Measurements from ENCODE around the gene HSD17B7.

The HSD17B7 gene

DNA sequence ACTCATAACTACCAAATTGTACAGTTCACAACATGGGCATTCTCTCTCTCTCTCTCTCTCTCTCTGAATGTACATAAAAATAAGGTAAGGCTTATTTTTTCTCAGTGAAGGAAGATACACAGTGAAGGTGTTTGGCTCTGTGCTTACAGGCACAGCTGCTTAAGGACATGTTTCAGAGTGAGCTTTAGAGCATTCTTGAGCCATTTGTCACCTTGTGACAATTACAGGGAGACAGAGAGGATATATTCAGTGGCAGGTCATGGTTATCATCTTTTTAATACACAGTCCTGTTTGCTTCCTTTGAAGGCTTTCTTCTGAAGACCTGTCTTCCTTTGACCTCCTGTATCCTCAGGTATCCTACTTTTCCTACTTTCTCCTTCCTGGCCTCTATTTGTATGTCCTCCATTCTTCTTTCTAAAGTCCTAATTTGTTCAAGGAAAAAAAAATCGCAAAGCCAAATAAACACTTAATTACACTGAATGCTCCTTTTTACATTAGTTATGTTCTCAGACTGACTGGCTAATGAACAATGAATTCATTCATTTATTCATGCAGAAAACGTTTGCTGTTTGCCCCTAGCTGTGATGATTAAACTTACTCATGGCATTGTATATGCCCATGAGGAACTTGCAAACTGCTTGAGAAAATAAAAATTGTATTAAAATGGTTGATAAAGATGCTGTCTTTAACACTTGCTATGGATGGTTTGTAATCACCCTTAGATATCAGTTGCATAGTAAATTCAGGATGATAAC is 33.4 kb downstream of the HSD17B7 start:
- Mint-ChIP-seq H3K9me3 (no peaks in the 10 kb centered on the region), H3K36me3 (no peaks in the 10 kb centered on the region), H3K27me3 (peaks cover 36 to 41% of the 10 kb centered on the region in 2 donors), H3K4me1 (peaks cover 1 to 14% of the 10 kb centered on the region in 2 donors), H3K27ac (no peak overlapping the region), H3K4me3 (no peak overlapping the region)
- DNase-seq (no peak), ATAC-seq (replicated peaks) (no peak)

DNA sequence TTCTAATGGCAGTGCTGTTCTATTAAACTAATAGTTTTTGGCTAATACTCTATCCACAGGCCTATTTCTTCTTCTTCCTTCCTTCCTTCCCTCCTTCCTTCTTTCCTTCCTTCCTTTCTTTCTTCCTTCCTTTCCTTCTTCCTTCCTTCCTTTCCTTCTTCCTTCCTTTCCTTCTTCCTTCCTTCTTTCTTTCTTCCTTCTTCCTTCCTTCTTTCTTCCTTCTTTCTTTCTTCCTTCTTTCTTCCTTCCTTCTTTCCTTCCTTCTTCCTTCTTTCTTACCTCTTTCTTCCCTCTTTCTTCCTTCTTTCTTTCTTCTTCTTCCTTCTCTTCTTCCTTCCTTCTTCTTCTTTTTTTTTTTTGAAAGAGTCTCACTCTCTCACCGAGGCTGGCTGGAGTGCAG is 38.8 kb downstream of the HSD17B7 start:
- Mint-ChIP-seq H3K4me3 (no peak overlapping the region), H3K9me3 (no peaks in the 10 kb centered on the region), H3K36me3 (no peaks in the 10 kb centered on the region), H3K27ac (no peak overlapping the region), H3K4me1 (no peaks in the 10 kb centered on the region), H3K27me3 (peaks cover 20 to 29% of the 10 kb centered on the region in 2 donors)
- ATAC-seq (replicated peaks) = no peak
- DNase-seq = no peak

DNA sequence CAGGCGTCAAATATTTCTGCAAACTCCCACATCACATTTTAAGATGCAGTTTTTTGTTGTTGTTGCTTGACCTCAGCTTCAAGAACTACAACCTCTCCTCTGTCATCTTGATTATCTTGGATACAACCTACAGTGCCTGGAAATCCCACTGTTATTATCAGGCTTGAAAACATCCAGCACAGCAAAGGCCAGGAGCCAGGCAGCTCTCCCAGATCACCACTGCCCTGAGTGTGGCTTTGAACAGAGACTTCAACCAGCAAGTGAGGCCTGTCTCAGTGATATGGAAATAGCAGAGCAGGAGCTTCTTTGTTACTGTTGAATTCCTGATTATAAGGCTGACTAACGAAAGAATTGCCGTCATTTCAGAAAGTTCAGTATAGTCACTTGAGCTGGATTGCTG is 42.0 kb downstream of the HSD17B7 start:
- H3K36me3 Mint-ChIP-seq = no peaks in the 10 kb centered on the region
- H3K9me3 Mint-ChIP-seq = peaks cover 0 to 4% of the 10 kb centered on the region in 2 donors
- peaks cover 0 to 2% of the 10 kb centered on the region in 2 donors for H3K4me1 Mint-ChIP-seq
- peaks cover 10 to 17% of the 10 kb centered on the region in 2 donors for H3K27me3 Mint-ChIP-seq
- no peak overlapping the region for H3K27ac Mint-ChIP-seq
- ATAC-seq (replicated peaks) = no peak
- H3K4me3 Mint-ChIP-seq = no peak overlapping the region
- DNase-seq = no peak

DNA sequence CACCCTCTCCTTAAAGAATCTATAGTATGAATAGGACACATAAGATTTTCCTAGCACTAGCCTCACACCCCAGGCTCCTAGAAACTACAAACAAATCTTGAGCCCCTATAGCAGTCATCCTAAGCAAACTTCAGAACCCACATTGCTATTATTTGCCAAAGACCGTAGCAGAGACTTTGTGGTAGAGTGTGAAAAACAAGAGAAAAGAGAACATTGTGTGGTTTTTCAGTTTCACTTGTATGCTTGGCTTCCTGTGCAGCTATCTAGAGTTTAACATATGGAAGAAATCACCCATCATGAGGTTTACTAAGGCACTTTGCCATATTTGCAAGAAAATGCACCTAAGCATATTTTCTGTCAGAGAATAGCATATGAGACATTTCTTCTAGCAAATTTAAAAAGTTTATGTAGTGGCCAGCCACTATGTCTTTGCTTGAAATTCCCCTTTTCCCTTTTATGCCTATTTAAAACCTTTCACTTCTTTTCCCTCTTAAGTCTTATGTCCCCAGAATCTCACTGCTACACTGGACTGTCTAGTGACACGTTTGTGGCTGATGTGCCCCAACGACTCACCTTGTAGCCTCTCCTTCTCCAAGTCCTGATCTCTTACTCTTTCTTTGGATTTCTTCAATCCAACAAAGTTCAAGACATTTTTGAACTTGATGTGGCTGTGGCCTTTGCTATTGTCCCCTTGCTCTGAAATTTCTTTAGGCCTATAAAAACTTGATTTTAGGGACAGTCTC is 44.8 kb downstream of the HSD17B7 start:
- H3K4me3 Mint-ChIP-seq = no peak overlapping the region
- peaks cover 5% of the 10 kb centered on the region in 2 donors for H3K36me3 Mint-ChIP-seq
- H3K27me3 Mint-ChIP-seq = peaks cover 5 to 15% of the 10 kb centered on the region in 2 donors
- DNase-seq (no peak), ATAC-seq (replicated peaks) (peak; percentile 19 to 53)
- H3K27ac Mint-ChIP-seq = no peak overlapping the region
- H3K4me1 Mint-ChIP-seq = peaks cover 0 to 2% of the 10 kb centered on the region in 2 donors
- peaks cover 9 to 16% of the 10 kb centered on the region in 2 donors for H3K9me3 Mint-ChIP-seq

- peaks cover 17 to 18% of the 10 kb centered on the region in 2 donors for H3K27me3 Mint-ChIP-seq
- H3K27ac Mint-ChIP-seq = no peak overlapping the region
- peaks cover 0 to 2% of the 10 kb centered on the region in 2 donors for H3K4me1 Mint-ChIP-seq
- peaks cover 9 to 16% of the 10 kb centered on the region in 2 donors for H3K9me3 Mint-ChIP-seq
- no peak for DNase-seq
- H3K36me3 Mint-ChIP-seq = peaks cover 5% of the 10 kb centered on the region in 2 donors
- no peak overlapping the region for H3K4me3 Mint-ChIP-seq
- ATAC-seq (replicated peaks) = no peak
Observed at GRCh38 chr1:162838863-162839262, 48.4 kb downstream of the HSD17B7 start.

- no peak overlapping the region for H3K27ac Mint-ChIP-seq
- peaks cover 0 to 2% of the 10 kb centered on the region in 2 donors for H3K4me1 Mint-ChIP-seq
- H3K4me3 Mint-ChIP-seq = no peak overlapping the region
- DNase-seq = no peak
- H3K9me3 Mint-ChIP-seq = peaks cover 9 to 15% of the 10 kb centered on the region in 2 donors
- peaks cover 17 to 20% of the 10 kb centered on the region in 2 donors for H3K27me3 Mint-ChIP-seq
- ATAC-seq (replicated peaks) = no peak
- peaks cover 5% of the 10 kb centered on the region in 2 donors for H3K36me3 Mint-ChIP-seq
Observed at GRCh38 chr1:162840250-162840839, 49.8 kb downstream of the HSD17B7 start.

- Mint-ChIP-seq H3K27ac (no peak overlapping the region), H3K4me1 (no peaks in the 10 kb centered on the region), H3K36me3 (no peaks in the 10 kb centered on the region), H3K27me3 (peaks cover 17 to 19% of the 10 kb centered on the region in 2 donors), H3K4me3 (no peak overlapping the region), H3K9me3 (peaks cover 5 to 6% of the 10 kb centered on the region in 2 donors)
- DNase-seq = no peak
- no peak for ATAC-seq (replicated peaks)
Observed at GRCh38 chr1:162844153-162844552, 53.7 kb downstream of the HSD17B7 start.

- Mint-ChIP-seq H3K27me3 (peaks cover 23 to 26% of the 10 kb centered on the region in 2 donors), H3K9me3 (no peaks in the 10 kb centered on the region), H3K27ac (no peak overlapping the region), H3K4me1 (no peaks in the 10 kb centered on the region), H3K36me3 (no peaks in the 10 kb centered on the region), H3K4me3 (no peak overlapping the region)
- ATAC-seq (replicated peaks) (no peak), DNase-seq (no peak)
Observed at GRCh38 chr1:162846256-162847212, 56.0 kb downstream of the HSD17B7 start.

DNA sequence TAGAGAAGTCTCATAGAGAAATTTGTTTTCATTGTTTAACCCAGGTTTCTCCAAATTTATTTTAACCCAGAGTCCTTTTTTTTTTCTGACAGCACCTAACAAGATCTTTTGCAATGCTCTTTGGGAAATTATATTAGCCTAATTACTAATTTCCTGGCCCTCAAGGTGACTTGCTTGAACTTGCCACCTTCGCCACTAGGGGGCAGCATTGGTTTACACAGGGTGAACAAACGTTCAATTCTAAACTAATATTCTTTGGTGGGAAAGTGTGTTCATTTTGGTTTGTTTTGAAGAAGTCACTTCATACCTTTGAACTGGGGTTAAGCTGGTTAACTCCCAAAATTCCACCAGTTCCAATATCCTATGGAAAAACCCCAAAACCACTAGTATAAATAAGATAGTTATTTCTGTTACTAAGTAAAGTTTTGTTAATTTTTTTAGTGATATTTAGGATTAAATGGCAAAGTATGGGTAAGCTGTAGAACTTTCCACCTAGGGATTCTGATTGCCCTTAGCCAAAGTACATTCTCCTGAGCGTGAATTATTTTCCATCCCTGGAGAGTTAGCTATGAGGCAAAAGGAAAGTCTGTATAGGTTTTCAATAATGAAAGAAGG is 57.4 kb downstream of the HSD17B7 start:
- no peaks in the 10 kb centered on the region for H3K9me3 Mint-ChIP-seq
- H3K4me1 Mint-ChIP-seq = no peaks in the 10 kb centered on the region
- H3K27me3 Mint-ChIP-seq = peaks cover 24 to 26% of the 10 kb centered on the region in 2 donors
- ATAC-seq (replicated peaks) = peak; percentile 50 to 59
- no peaks in the 10 kb centered on the region for H3K36me3 Mint-ChIP-seq
- DNase-seq = peak; percentile 37
- H3K27ac Mint-ChIP-seq = no peak overlapping the region
- no peak overlapping the region for H3K4me3 Mint-ChIP-seq

GRCh38 chr1:162849711-162850110 is 59.2 kb downstream of the HSD17B7 start:
- Mint-ChIP-seq H3K9me3 (no peaks in the 10 kb centered on the region), H3K27me3 (peaks cover 20 to 26% of the 10 kb centered on the region in 2 donors), H3K4me1 (no peaks in the 10 kb centered on the region), H3K27ac (no peak overlapping the region), H3K4me3 (no peak overlapping the region), H3K36me3 (no peaks in the 10 kb centered on the region)
- ATAC-seq (replicated peaks) (no peak), DNase-seq (no peak)

- ATAC-seq (replicated peaks) (no peak), DNase-seq (no peak)
- H3K9me3 Mint-ChIP-seq = no peaks in the 10 kb centered on the region
- H3K27me3 Mint-ChIP-seq = peaks cover 20 to 26% of the 10 kb centered on the region in 2 donors
- H3K4me3 Mint-ChIP-seq = no peak overlapping the region
- H3K27ac Mint-ChIP-seq = no peak overlapping the region
- no peaks in the 10 kb centered on the region for H3K36me3 Mint-ChIP-seq
- no peaks in the 10 kb centered on the region for H3K4me1 Mint-ChIP-seq
Observed at GRCh38 chr1:162851341-162851740, 60.8 kb downstream of the HSD17B7 start.

DNA sequence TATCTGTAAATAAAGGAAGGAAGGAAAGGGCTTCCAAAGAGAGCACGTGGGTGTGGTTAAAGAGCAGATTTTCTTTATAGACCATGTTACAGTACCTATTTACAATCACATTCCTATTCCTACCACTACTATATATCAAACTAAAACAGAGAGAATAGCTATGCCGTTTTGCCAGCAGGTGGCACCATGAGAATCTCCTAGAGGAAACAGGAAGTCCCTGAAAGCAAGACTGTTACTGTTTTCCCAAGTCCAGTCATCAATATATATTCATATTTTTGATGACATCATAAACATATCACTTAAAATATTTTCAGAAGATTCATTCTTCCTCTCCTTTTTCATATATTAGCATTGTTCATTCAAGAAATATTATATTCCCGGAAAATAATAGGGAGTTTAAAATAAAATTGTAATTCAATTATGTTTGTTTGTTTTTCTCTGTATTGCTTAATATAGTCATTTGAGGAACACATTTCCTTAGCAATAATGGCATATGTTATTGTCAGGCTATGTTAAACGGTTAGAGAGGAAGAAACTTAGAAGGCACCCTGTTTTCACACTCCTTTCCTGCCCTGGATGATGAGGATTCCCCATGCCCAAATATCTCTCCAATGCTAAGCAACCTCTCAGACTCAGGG is 63.9 kb downstream of the HSD17B7 start:
- peak; percentile 23 for DNase-seq
- Mint-ChIP-seq H3K9me3 (no peaks in the 10 kb centered on the region), H3K27ac (no peak overlapping the region), H3K36me3 (no peaks in the 10 kb centered on the region), H3K27me3 (peaks cover 15 to 19% of the 10 kb centered on the region in 2 donors), H3K4me3 (no peak overlapping the region), H3K4me1 (no peaks in the 10 kb centered on the region)
- peak; percentile 85 for ATAC-seq (replicated peaks)

All from stimulated activated naive B cell treated with anti-CD40 and anti-IgM and Interleukin-4, amounts not matched to agents 10 μg/mL and 1 μg/mL and 100 μg/mL, for 72 hours (primary cell).